ENCODE results near the gene F2RL1. TPM values are rescaled to one million over a fixed set of nuclear protein-coding genes. Genes with fewer than 3 reads are reported as not detected.
A peak's percentile ranks its signal among the peaks of the same experiment; 100 is the strongest.

The F2RL1 gene
- total RNA-seq, 1 experiment from 2014 or later, result 37.3 TPM

DNA sequence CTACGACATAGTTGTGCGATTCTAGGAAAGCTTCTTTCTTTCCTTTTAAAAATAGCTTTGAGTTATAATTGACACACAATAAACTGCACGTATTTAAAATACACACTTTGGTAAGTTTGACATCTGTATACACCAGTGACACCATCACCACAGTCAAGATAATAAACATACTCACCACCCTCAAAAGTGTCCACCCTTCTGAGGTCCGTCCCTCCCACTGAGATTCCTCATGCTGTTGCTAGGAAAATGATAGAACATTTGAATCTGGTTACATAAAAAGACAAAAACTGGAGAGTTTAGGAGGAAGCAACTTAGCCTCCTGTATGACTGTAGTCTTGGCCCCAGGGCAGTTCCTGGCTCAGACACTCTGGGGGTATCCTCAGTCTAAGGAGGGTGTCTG lies 48.2 kb downstream of the F2RL1 start:
- TF ChIP-seq, protein P1, sequence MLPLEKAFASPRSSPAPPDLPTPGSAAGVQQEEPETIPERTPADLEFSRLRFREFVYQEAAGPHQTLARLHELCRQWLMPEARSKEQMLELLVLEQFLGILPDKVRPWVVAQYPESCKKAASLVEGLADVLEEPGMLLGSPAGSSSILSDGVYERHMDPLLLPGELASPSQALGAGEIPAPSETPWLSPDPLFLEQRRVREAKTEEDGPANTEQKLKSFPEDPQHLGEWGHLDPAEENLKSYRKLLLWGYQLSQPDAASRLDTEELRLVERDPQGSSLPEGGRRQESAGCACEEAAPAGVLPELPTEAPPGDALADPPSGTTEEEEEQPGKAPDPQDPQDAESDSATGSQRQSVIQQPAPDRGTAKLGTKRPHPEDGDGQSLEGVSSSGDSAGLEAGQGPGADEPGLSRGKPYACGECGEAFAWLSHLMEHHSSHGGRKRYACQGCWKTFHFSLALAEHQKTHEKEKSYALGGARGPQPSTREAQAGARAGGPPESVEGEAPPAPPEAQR (CRISPR knock-in tag; IDR thresholded peaks at IDR 0.05), result no peak
- TF ChIP-seq MYBL2 (CRISPR knock-in tag; IDR thresholded peaks at IDR 0.05), result no peak
- TF ChIP-seq, protein P2, sequence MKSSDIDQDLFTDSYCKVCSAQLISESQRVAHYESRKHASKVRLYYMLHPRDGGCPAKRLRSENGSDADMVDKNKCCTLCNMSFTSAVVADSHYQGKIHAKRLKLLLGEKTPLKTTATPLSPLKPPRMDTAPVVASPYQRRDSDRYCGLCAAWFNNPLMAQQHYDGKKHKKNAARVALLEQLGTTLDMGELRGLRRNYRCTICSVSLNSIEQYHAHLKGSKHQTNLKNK (CRISPR knock-in tag; IDR thresholded peaks at IDR 0.05), result no peak
- no peak for TF ChIP-seq NFYB (CRISPR knock-in tag; conservative IDR thresholded peaks at IDR 0.05; ENCODE audit: low read depth)
- CTCF ChIA-PET, result interaction anchor here (0.9 to 2.2 kb wide), 4 partner anchors 8 to 151 kb away, joined by 3 to 8 read pairs (median 4); no protein-coding TSS in a partner anchor
- no peaks in the 10 kb centered on the region for H3K27me3 Mint-ChIP-seq (ENCODE audit: low read depth)
- DNase-seq (ENCODE audit: low spot score), result no peak
- POLR2A ChIA-PET, result interaction anchor here (0.5 kb wide), 1 partner anchor 438 kb away, joined by 3 read pairs; no protein-coding TSS in a partner anchor
- peaks cover 4% of the 10 kb centered on the region; the same call in 1 of the 2 replicates for H3K9me3 Mint-ChIP-seq
- H3K27ac Mint-ChIP-seq, result no peak overlapping the region
- H3K36me3 Mint-ChIP-seq, result no peaks in the 10 kb centered on the region
- no peak for ATAC-seq
- no peak overlapping the region for H3K4me3 Mint-ChIP-seq
- H3K4me1 Mint-ChIP-seq, result peaks cover 18% of the 10 kb centered on the region

DNA sequence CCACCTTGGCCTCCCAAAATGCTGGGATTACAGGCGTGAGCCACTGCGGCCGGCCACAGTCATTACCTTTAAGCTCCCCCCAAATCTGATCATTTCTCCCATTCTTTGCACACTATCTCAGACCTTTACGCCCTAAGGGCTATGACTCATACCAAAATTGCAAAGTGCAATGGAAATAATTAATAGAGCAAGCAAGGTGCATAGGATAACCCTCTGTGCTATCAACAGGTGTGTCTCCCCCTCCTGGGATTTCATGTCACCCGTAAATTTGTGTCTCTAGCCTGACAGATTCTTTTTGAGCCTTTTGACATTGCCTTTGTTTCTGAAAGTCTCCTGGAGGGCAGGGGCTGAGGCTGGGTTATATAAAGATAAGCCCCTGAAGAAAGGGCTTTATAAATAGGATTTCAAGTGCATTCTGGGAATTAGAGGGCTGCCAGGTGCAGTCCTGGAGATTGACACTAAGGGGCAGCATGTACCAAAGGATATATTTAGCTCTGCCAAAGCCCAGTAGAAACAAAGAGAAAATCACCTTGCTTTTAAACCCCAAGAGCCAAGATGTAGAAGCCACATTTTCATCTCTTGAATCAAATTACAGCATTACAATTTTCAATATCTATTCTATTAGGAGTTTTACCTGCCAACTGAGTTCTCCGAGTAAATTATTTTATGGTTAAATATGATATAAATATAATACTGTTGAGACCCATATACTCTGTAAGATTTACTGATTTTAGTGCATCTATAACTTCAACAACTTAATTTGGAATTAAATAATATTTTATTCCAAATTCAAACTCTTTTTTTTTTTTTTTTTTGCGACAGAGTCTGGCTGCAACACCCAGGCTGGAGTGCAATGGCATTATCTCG lies 49.2 kb downstream of the F2RL1 start:
- Mint-ChIP-seq H3K36me3 (no peaks in the 10 kb centered on the region), H3K4me3 (no peak overlapping the region), H3K9me3 (peaks cover 2% of the 10 kb centered on the region; the same call in 1 of the 2 replicates), H3K4me1 (peaks cover 18% of the 10 kb centered on the region), H3K27ac (no peak overlapping the region), H3K27me3 (ENCODE audit: low read depth) (no peaks in the 10 kb centered on the region)
- TF ChIP-seq, protein P3, sequence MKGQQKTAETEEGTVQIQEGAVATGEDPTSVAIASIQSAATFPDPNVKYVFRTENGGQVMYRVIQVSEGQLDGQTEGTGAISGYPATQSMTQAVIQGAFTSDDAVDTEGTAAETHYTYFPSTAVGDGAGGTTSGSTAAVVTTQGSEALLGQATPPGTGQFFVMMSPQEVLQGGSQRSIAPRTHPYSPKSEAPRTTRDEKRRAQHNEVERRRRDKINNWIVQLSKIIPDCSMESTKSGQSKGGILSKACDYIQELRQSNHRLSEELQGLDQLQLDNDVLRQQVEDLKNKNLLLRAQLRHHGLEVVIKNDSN (CRISPR knock-in tag; IDR thresholded peaks at IDR 0.05), result no peak
- TF ChIP-seq, protein P4, sequence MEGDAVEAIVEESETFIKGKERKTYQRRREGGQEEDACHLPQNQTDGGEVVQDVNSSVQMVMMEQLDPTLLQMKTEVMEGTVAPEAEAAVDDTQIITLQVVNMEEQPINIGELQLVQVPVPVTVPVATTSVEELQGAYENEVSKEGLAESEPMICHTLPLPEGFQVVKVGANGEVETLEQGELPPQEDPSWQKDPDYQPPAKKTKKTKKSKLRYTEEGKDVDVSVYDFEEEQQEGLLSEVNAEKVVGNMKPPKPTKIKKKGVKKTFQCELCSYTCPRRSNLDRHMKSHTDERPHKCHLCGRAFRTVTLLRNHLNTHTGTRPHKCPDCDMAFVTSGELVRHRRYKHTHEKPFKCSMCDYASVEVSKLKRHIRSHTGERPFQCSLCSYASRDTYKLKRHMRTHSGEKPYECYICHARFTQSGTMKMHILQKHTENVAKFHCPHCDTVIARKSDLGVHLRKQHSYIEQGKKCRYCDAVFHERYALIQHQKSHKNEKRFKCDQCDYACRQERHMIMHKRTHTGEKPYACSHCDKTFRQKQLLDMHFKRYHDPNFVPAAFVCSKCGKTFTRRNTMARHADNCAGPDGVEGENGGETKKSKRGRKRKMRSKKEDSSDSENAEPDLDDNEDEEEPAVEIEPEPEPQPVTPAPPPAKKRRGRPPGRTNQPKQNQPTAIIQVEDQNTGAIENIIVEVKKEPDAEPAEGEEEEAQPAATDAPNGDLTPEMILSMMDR (IDR thresholded peaks at IDR 0.05), result peak; percentile 76
- ChIA-PET POLR2A (interaction anchor here (0.7 kb wide), 1 partner anchor 120 kb away, joined by 5 read pairs; no protein-coding TSS in a partner anchor), CTCF (interaction anchor here (0.6 to 4.0 kb wide), 12 partner anchors 9 to 624 kb away, joined by 3 to 33 read pairs (median 4); partner anchors contain the start of genes AGGF1, CRHBP, WDR41 and ZBED3)
- DNase-seq (ENCODE audit: low spot score) (peak; percentile 72), ATAC-seq (peak; percentile 87)

DNA sequence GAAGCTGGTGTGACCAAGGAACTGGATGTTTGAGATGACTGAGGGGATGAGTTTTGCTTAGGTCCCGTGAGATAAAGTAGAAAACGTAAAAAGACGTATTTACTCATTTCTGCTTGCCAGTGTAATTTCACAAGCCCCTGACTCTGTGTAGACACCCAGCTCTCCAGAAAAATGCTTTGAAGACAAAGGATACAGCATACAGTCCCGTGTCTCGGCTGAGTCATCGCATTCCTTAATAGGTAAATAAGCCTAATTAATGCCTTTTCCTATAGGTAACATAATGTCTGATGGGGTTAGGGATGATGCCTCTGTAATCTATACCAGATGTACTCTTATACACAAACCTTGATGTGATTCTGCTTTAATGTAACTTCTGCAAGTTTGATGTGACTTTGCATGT lies 51.2 kb downstream of the F2RL1 start:
- DNase-seq (ENCODE audit: low spot score) (no peak), ATAC-seq (peak; percentile 35; the same call in 1 of the 2 replicates)
- Mint-ChIP-seq H3K27me3 (ENCODE audit: low read depth) (no peaks in the 10 kb centered on the region), H3K9me3 (no peaks in the 10 kb centered on the region), H3K27ac (0 out of 2 replicates have a peak overlapping the region, but pooled peaks have one; percentile 68), H3K4me1 (peaks cover 30% of the 10 kb centered on the region), H3K36me3 (no peaks in the 10 kb centered on the region), H3K4me3 (no peak overlapping the region)
- POLR2A ChIA-PET, result interaction anchor here (1.0 kb wide), 1 partner anchor 51 kb away, joined by 3 read pairs; the partner anchor contains the start of gene F2RL1
- TF ChIP-seq TCF7 (CRISPR knock-in tag; IDR thresholded peaks at IDR 0.05; ENCODE audit: low read depth) (no peak), SOX15 (CRISPR knock-in tag; IDR thresholded peaks at IDR 0.05) (no peak)
- TF ChIP-seq, protein P5, sequence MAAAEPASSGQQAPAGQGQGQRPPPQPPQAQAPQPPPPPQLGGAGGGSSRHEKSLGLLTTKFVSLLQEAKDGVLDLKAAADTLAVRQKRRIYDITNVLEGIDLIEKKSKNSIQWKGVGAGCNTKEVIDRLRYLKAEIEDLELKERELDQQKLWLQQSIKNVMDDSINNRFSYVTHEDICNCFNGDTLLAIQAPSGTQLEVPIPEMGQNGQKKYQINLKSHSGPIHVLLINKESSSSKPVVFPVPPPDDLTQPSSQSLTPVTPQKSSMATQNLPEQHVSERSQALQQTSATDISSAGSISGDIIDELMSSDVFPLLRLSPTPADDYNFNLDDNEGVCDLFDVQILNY (CRISPR knock-in tag; IDR thresholded peaks at IDR 0.05), result no peak
- CTCF ChIA-PET, result interaction anchor here (1.0 to 4.0 kb wide), 4 partner anchors 146 to 216 kb away, joined by 3 to 33 read pairs (median 14); partner anchors contain the start of gene AGGF1

DNA sequence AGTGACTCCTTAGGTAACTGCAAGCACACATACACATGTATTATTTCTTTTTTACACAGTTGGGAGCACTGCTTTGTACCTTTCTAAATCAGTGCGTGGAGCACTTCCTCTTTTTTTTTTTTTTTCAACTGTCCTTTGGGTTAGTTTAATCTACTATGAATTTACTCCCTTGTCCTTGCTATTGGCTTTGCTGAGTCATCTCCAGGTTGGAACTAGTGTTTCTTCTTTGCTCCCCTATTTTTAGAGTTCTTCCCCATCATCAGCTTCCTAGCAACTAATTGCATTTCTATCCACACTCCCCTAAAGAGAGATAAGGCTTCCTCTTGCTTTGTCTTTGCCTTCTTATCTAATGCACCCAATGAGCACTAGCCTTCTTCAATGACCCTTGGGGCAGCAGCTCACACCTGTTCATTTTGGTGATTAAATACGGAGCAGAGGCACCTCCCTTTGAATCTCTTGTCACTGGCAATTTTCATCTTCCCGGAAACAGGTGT lies 55.3 kb downstream of the F2RL1 start:
- Mint-ChIP-seq H3K27ac (peak overlapping the region; percentile 19; the same call in 1 of the 2 replicates), H3K4me3 (no peak overlapping the region), H3K36me3 (no peaks in the 10 kb centered on the region), H3K4me1 (peaks cover 41% of the 10 kb centered on the region), H3K27me3 (ENCODE audit: low read depth) (no peaks in the 10 kb centered on the region), H3K9me3 (no peaks in the 10 kb centered on the region)
- CTCF ChIA-PET, result interaction anchor here (1.0 to 2.3 kb wide), 3 partner anchors 79 to 255 kb away, joined by 4 to 12 read pairs (median 8); partner anchors contain the start of gene CRHBP
- ATAC-seq (no peak), DNase-seq (ENCODE audit: low spot score) (no peak)
- POLR2A ChIA-PET, result no interaction called here
- TF ChIP-seq MXD4 (CRISPR knock-in tag; IDR thresholded peaks at IDR 0.05; ENCODE audit: borderline replicate concordance) (no peak), OVOL2 (CRISPR knock-in tag; IDR thresholded peaks at IDR 0.05; ENCODE audit: borderline replicate concordance) (no peak)
- TF ChIP-seq, protein P6, sequence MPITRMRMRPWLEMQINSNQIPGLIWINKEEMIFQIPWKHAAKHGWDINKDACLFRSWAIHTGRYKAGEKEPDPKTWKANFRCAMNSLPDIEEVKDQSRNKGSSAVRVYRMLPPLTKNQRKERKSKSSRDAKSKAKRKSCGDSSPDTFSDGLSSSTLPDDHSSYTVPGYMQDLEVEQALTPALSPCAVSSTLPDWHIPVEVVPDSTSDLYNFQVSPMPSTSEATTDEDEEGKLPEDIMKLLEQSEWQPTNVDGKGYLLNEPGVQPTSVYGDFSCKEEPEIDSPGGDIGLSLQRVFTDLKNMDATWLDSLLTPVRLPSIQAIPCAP (CRISPR knock-in tag; IDR thresholded peaks at IDR 0.05), result no peak
